ENCODE results near the gene EIF4EBP3.

GRCh38 chr5:140498591-140498990 lies 48.9 kb upstream of the EIF4EBP3 start:
- no peak for TF ChIP-seq POLR2A (IDR thresholded peaks at IDR 0.05)
- no peak for TF ChIP-seq CTCF (IDR thresholded peaks at IDR 0.05 in 4 of 5, conservative IDR thresholded peaks at IDR 0.05 in 1 of 5)
